CD4-positive, CD25-positive, alpha-beta regulatory T cell (primary cell): ENCODE results near the gene GCN1. TPM values are rescaled to one million over a fixed set of nuclear protein-coding genes. Genes with fewer than 3 reads are reported as not detected.

Source experiments
- ATAC-seq, 2 donors: fragments of 150-1000 bp; cut with Tn5 transposase; one replicate each; pipeline ENCODE4 v1.10.0; 2021; ENCODE audit warnings: low read depth in 2 of 2, moderate number of reproducible peaks in 2 of 2, moderate library complexity in 1 of 2
- DNase-seq, 3 donors: peaks; one replicate each; pipeline versions ENCODE4 v3.0.0 to v3.0.0-alpha.2; 2012 to 2022; ENCODE audit warnings: mixed read lengths in 1 of 3
- H3K27ac ChIP-seq: one replicate; pipeline ENCODE4 v1.7.0; 2013; ENCODE audit warnings: mild to moderate bottlenecking, low read length; ENCODE audit not compliant: insufficient read depth, poor library complexity, severe bottlenecking
- H3K27me3 ChIP-seq: one replicate; pipeline ENCODE4 v1.7.0; 2013; ENCODE audit warnings: low read length; ENCODE audit not compliant: control insufficient read depth, insufficient read depth
- H3K36me3 ChIP-seq: one replicate; pipeline ENCODE4 v1.7.0; 2013; ENCODE audit warnings: mild to moderate bottlenecking, low read length, moderate library complexity; ENCODE audit not compliant: control insufficient read depth, insufficient read depth
- H3K4me1 ChIP-seq: 2 replicates; pipeline ENCODE4 v1.7.0; 2013; ENCODE audit warnings: mild to moderate bottlenecking, low read length; ENCODE audit not compliant: insufficient read depth, control insufficient read depth, poor library complexity, severe bottlenecking
- H3K4me3 ChIP-seq: one replicate; pipeline ENCODE4 v1.7.0; 2013; ENCODE audit warnings: low read depth, mild to moderate bottlenecking, low read length, moderate library complexity
- H3K9me3 ChIP-seq, 2 experiments: 1 replicate in 1 of 2; 2 replicates in 1 of 2; pipeline ENCODE4 v1.7.0; 2013; ENCODE audit warnings: low read length in 2 of 2, mild to moderate bottlenecking in 1 of 2, moderate library complexity in 1 of 2; ENCODE audit not compliant: control insufficient read depth in 2 of 2
- H3K27ac Mint-ChIP-seq, 3 donors: one replicate each; pipeline ENCODE4 v1.8.0; 2020 to 2022; ENCODE audit warnings: mild to moderate bottlenecking in 3 of 3, mixed read lengths in 3 of 3, moderate library complexity in 2 of 3
- H3K27me3 Mint-ChIP-seq: one replicate; pipeline ENCODE4 v1.8.0; 2022; ENCODE audit warnings: mild to moderate bottlenecking, mixed read lengths
- H3K36me3 Mint-ChIP-seq: one replicate; pipeline ENCODE4 v1.8.0; 2020; ENCODE audit warnings: mixed read lengths
- H3K4me1 Mint-ChIP-seq, 4 donors: one replicate each; pipeline ENCODE4 v1.8.0; 2020 to 2022; ENCODE audit warnings: mixed read lengths in 4 of 4, mild to moderate bottlenecking in 1 of 4
- H3K4me3 Mint-ChIP-seq, 4 donors: one replicate each; pipeline ENCODE4 v1.8.0; 2020 to 2022; ENCODE audit warnings: mild to moderate bottlenecking in 4 of 4, mixed read lengths in 4 of 4, moderate library complexity in 3 of 4
- H3K9me3 Mint-ChIP-seq, 7 donors: one replicate each; pipeline ENCODE4 v1.8.0; 2020 to 2022; ENCODE audit warnings: mixed read lengths in 7 of 7, mild to moderate bottlenecking in 3 of 7, moderate library complexity in 2 of 7
- polyA plus RNA-seq, 4 donors: library from polyadenylated mRNA; unstranded; fragments of 300-500 nt; fragmentation: Illumina TruSeq; gene quantifications; one replicate each; pipeline ENCODE4 v1.2.3, GENCODE V29; 2021
- total RNA-seq: library from RNA; stranded (reverse); gene quantifications from one replicate; pipeline ENCODE4 v1.2.3, GENCODE V29; 2022

The GCN1 gene
- total and polyA plus RNA-seq, 5 donors from 2014 or later = 17.0 to 115 (median 22.5) TPM

DNA sequence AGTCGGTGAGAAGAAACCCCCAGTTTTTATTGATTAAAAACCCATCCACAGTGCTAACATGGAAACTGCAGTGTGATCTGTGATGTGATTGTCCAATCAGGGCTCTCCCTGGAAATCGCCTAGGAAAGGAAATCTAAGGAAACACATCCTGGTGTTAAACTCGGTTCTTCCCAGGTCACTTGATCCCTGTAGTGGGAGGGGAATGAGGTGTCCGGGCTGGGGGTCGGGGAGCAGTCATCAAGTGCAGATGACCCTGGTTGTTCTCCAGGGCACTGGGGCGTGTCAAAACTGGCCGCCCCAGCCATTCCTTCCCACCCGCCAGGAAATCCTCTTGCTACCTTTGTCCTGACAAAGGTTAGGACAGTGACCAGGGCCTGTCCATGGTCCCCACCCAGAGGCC is 98.8 kb downstream of the GCN1 start:
- peaks cover 0 to 13% (median 5%) of the 10 kb centered on the region in 4 donors for H3K4me1 Mint-ChIP-seq
- Histone ChIP-seq H3K36me3 (peaks cover 72% of the 10 kb centered on the region), H3K27me3 (no peaks in the 10 kb centered on the region), H3K27ac (no peak overlapping the region), H3K9me3 (no peaks in the 10 kb centered on the region), H3K4me1 (no peaks in the 10 kb centered on the region), H3K4me3 (no peak overlapping the region)
- DNase-seq (no peak), ATAC-seq (no peak)
- no peaks in the 10 kb centered on the region for H3K27me3 Mint-ChIP-seq
- peaks cover 16% of the 10 kb centered on the region for H3K36me3 Mint-ChIP-seq
- no peaks in the 10 kb centered on the region for H3K9me3 Mint-ChIP-seq
- no peak overlapping the region for H3K4me3 Mint-ChIP-seq
- no peak overlapping the region for H3K27ac Mint-ChIP-seq

- Mint-ChIP-seq H3K4me1 (peaks cover 0 to 10% (median 5%) of the 10 kb centered on the region in 4 donors), H3K4me3 (no peak overlapping the region), H3K27ac (no peak overlapping the region), H3K27me3 (no peaks in the 10 kb centered on the region), H3K9me3 (no peaks in the 10 kb centered on the region), H3K36me3 (peaks cover 16% of the 10 kb centered on the region)
- DNase-seq (no peak), ATAC-seq (no peak)
- no peaks in the 10 kb centered on the region for H3K9me3 ChIP-seq
- peaks cover 71% of the 10 kb centered on the region for H3K36me3 ChIP-seq
- no peaks in the 10 kb centered on the region for H3K4me1 ChIP-seq
- no peak overlapping the region for H3K27ac ChIP-seq
- no peak overlapping the region for H3K4me3 ChIP-seq
- no peaks in the 10 kb centered on the region for H3K27me3 ChIP-seq
Measured at GRCh38 chr12:120095331-120095730, 99.2 kb downstream of the GCN1 start.

GRCh38 chr12:120094485-120094884 is 100.0 kb downstream of the GCN1 start:
- H3K36me3 Mint-ChIP-seq = peaks cover 16% of the 10 kb centered on the region
- peaks cover 0 to 5% (median 2%) of the 10 kb centered on the region in 4 donors for H3K4me1 Mint-ChIP-seq
- peaks cover 65% of the 10 kb centered on the region for H3K36me3 ChIP-seq
- H3K4me1 ChIP-seq = no peaks in the 10 kb centered on the region
- no peak overlapping the region for H3K4me3 Mint-ChIP-seq
- H3K9me3 Mint-ChIP-seq = no peaks in the 10 kb centered on the region
- no peaks in the 10 kb centered on the region for H3K27me3 ChIP-seq
- H3K27me3 Mint-ChIP-seq = no peaks in the 10 kb centered on the region
- H3K27ac Mint-ChIP-seq = peak overlapping the region in 1 of 3 donors; percentile 68
- no peak overlapping the region for H3K27ac ChIP-seq
- no peak overlapping the region for H3K4me3 ChIP-seq
- H3K9me3 ChIP-seq = no peaks in the 10 kb centered on the region
- no peak for DNase-seq
- no peak for ATAC-seq

- peaks cover 0 to 5% (median 4%) of the 10 kb centered on the region in 4 donors for H3K4me1 Mint-ChIP-seq
- no peak for ATAC-seq
- Histone ChIP-seq H3K27ac (no peak overlapping the region), H3K36me3 (peaks cover 58% of the 10 kb centered on the region), H3K9me3 (no peaks in the 10 kb centered on the region), H3K4me1 (no peaks in the 10 kb centered on the region), H3K4me3 (no peak overlapping the region), H3K27me3 (no peaks in the 10 kb centered on the region)
- H3K9me3 Mint-ChIP-seq = no peaks in the 10 kb centered on the region
- H3K4me3 Mint-ChIP-seq = no peak overlapping the region
- DNase-seq = no peak
- peak overlapping the region in 1 of 3 donors; percentile 75 for H3K27ac Mint-ChIP-seq
- no peaks in the 10 kb centered on the region for H3K27me3 Mint-ChIP-seq
- peaks cover 16% of the 10 kb centered on the region for H3K36me3 Mint-ChIP-seq
Measured at GRCh38 chr12:120093592-120094355, 100.7 kb downstream of the GCN1 start.

- H3K36me3 ChIP-seq = peaks cover 53% of the 10 kb centered on the region
- H3K9me3 Mint-ChIP-seq = no peaks in the 10 kb centered on the region
Measured at GRCh38 chr12:120093336-120093591, 101.3 kb downstream of the GCN1 start.

DNA sequence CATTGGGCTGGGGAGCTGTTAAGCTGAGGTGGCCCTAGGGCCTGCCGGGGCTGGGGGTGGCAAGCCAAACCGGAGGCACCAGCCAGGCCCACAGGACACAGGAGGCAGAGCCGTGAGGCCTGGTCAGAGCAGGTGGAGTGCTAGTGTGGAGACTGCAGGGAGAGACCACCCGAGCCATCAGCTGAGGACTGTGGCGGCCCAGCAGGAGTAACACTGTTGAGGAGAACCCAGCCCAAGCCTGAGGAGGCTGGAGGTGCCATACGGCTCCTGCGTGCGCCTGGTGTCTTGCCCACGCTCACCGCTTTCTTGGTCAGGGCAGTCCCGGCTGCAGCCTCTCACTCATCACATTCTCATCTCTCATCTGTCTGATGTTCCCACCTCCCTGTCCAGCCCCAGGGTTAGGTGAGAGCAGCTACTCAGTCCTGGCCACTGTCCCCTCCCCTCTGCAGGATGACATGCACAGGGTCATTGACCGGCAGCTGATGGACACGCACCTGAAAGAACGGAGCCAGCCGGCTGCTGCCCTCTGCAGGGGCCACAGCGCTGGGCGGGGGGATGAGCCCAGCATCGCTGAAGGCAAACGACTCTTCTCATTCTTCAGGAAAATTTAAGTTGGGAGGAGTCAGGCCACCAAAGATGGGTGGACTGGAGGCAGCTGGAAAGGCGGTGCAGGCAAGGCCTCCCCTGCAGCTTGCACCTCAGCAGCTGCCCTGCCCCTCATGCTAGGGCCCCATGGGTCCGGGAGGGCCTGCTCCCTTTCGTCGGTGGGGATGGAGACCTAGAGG is 101.8 kb downstream of the GCN1 start:
- H3K27ac ChIP-seq = no peak overlapping the region
- Mint-ChIP-seq H3K36me3 (peaks cover 12% of the 10 kb centered on the region), H3K4me3 (peak overlapping the region in 1 of 4 donors; percentile 64), H3K27me3 (no peaks in the 10 kb centered on the region), H3K27ac (no peak overlapping the region), H3K4me1 (peaks cover 0 to 5% (median 4%) of the 10 kb centered on the region in 4 donors), H3K9me3 (no peaks in the 10 kb centered on the region)
- no peak overlapping the region for H3K4me3 ChIP-seq
- H3K9me3 ChIP-seq = no peaks in the 10 kb centered on the region
- H3K27me3 ChIP-seq = no peaks in the 10 kb centered on the region
- peaks cover 1% of the 10 kb centered on the region for H3K4me1 ChIP-seq
- DNase-seq = no peak
- H3K36me3 ChIP-seq = peaks cover 50% of the 10 kb centered on the region
- ATAC-seq = no peak

More at GRCh38 chr12:120093336-120093591, 101.3 kb downstream of the GCN1 start:
- ATAC-seq (no peak), DNase-seq (no peak)
- Histone ChIP-seq H3K27ac (no peak overlapping the region), H3K4me1 (no peaks in the 10 kb centered on the region), H3K9me3 (no peaks in the 10 kb centered on the region), H3K27me3 (no peaks in the 10 kb centered on the region), H3K4me3 (no peak overlapping the region)
- H3K27me3 Mint-ChIP-seq = no peaks in the 10 kb centered on the region
- H3K4me1 Mint-ChIP-seq = peaks cover 0 to 5% (median 4%) of the 10 kb centered on the region in 4 donors
- H3K36me3 Mint-ChIP-seq = peaks cover 12% of the 10 kb centered on the region
- H3K4me3 Mint-ChIP-seq = no peak overlapping the region
- no peak overlapping the region for H3K27ac Mint-ChIP-seq

DNA sequence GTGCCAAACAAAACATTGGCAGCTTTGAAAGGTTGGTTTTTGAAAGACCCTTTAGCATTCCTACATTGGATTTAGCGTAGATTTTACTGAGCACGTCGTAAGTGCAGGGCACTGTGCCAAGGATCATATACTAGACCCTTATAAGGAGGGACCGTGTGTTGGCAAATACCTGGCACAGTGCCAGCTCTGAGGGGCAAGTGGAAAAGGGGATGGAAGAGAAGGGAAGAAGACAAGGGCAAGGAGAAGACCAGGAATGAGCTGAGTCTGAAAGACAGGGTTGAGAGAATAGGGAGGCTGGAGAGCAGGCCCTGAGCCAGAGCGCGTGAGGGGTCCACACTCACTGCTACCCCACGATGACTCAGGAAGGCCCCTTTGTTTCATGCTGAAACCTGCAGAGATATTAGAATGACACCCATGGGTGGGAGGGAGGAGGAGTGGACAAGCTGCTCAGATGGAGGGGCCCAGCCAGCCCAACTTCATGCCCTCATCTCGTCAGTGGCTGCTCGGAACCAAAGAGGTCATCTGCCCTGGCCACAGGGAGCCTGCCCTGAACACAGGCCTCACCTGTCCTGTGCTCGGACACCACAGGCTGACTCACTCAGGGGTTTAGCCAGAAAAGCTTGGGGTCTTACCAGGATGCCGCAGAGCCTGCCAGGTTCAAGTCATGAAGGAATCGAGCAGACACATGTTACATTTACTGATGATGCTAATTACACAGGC is 103.0 kb downstream of the GCN1 start:
- no peaks in the 10 kb centered on the region for H3K27me3 Mint-ChIP-seq
- H3K4me1 ChIP-seq = peaks cover 10% of the 10 kb centered on the region
- H3K36me3 ChIP-seq = peaks cover 39% of the 10 kb centered on the region
- H3K27ac Mint-ChIP-seq = no peak overlapping the region
- DNase-seq (no peak), ATAC-seq (no peak)
- H3K9me3 ChIP-seq = no peaks in the 10 kb centered on the region
- H3K4me3 ChIP-seq = no peak overlapping the region
- peak overlapping the region in 1 of 4 donors; percentile 64 for H3K4me3 Mint-ChIP-seq
- H3K36me3 Mint-ChIP-seq = peaks cover 12% of the 10 kb centered on the region
- peaks cover 4 to 16% (median 9%) of the 10 kb centered on the region in 4 donors for H3K4me1 Mint-ChIP-seq
- no peak overlapping the region for H3K27ac ChIP-seq
- H3K9me3 Mint-ChIP-seq = no peaks in the 10 kb centered on the region
- no peaks in the 10 kb centered on the region for H3K27me3 ChIP-seq
